SIG-M5 treated with dmso at 0.1 percent for 504 hours (cell line): ENCODE results near the gene ATL2.
"Not testable (repeated sequence)": the region's sequence is repeated elsewhere in the genome, so short reads cannot be mapped to it uniquely, and the experiment has no call there.

Experiments
- DNase-seq: peaks from one replicate; lab custom pipeline; 2025; ENCODE audit not compliant: unreplicated experiment; lab: John Stamatoyannopoulos, UW

ATL2 gene

DNA sequence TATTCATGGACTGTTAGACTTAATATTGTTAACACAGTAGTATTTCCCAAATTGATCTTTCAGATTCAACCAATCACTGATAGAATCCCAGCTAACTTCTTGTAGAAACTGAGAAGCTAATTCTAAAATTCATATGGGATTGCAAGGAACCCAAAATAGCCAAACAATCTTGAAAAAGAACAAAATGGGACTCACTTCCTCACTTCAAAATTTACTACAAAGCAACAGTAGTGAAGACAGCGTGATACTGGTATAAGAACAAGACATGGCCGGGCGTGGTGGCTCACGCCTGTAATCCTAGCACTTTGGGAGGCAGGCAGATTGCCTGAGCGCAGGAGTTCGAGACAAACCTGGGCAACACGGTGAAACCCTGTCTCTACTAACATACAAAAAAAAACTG, 46.3 kb downstream of the ATL2 start:
- no peak for DNase-seq

DNA sequence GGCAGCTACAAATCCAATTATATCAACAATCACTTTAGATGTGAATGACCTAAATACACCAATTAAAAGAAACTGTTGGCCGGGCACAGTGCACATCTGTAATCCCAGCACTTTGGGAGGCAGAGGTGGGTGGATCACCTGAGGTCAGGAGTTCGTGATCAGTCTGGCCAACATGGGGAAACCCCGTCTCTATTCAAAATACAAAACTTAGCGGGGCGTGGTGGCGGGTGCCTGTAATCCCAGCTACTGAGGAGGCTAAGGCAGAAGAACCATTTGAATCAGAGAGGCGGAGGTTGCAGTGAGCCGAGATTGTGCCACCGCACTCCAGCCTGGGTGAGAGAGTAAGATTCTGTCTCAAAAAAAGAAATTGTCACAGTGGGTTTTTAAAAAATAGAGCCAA, 49.5 kb downstream of the ATL2 start:
- no peak for DNase-seq

DNA sequence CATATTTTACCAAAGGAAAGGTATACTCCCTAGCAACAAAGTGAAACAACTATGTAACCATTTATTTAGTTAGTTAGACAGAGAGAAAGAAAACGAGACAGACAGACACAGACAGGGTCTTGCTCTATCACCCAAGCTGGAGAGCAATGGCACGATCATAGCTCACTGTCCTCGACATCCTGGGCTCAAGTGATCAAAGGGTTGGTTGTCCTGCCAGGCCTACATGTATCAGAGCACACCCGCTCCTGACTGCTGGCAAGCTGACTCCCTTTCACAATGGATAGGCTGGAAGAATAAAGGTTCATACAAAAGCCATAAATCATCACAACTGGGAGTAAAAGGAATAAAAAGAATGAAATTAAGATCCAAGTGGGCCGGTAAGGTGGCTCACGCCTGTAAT, 53.5 kb downstream of the ATL2 start:
- DNase-seq: no peak

DNA sequence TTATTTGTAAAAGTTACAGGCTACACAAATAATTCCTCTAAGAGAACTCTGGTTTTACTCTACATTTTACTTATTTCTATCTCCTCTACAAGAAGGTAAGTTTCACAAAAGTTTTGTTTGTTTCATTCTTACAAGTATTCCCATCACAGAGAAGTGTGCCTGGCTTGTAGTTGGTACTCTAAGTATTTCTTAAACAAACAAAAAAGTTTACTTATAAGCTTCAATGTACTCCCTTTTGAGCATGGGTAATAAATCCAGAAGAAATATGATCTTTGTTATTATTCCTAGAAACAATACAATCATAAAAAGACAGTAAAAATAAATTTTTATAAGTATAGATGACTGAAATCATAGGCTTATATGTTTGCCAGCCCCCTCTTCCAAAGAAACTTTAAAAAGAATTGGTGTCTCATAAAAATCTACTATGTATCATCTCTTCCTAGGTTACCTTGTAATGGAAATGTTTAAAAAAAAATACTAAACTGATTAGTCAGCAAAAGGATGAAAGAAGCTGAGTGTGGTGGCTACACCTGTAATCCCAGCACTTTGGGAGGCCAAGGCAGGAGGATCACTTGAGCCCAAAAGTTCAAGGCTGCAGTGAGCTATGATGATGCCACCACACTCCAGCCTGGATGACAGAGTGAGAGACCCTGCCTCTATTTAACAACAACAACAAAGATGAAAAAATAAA, 54.7 kb downstream of the ATL2 start:
- no peak for DNase-seq

DNA sequence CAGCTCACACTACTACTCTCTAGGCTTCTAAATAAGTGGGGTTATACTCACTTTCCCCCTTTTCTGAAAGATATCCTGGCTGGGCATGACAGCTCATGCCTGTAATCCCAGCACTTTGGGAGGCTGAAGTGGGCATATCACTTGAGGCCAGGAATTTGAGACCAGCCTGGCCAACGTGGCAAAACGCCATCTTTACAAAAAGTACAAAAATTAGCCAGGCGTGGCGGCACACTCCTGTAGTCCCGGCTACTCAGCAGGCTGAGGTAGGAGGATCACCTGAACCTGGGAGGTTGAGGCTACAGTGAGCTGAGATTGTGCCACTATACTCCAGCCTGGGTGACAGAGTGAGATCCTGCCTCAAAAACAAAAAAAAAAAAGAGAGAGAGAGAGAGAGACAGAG, 57.8 kb downstream of the ATL2 start:
- DNase-seq: not testable (repeated sequence)

DNA sequence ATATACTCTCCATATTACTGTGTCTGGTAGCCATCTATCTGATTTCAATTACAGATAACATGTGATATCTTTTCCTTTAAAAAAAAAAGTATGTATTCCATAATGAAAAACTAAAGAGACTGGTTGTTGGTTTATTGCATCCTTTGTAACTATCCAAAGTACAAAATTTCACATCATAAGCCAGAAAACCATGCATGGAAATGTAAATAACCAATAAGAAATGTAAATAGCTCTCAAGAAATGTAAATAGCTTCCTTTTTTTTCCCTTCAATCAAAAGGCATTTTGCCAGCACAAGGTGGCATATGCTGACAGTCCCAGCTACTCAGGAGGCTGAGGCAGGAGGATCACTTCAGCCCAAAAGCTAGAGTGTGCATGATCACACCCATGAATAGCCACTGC, 59.3 kb downstream of the ATL2 start:
- no peak for DNase-seq

DNA sequence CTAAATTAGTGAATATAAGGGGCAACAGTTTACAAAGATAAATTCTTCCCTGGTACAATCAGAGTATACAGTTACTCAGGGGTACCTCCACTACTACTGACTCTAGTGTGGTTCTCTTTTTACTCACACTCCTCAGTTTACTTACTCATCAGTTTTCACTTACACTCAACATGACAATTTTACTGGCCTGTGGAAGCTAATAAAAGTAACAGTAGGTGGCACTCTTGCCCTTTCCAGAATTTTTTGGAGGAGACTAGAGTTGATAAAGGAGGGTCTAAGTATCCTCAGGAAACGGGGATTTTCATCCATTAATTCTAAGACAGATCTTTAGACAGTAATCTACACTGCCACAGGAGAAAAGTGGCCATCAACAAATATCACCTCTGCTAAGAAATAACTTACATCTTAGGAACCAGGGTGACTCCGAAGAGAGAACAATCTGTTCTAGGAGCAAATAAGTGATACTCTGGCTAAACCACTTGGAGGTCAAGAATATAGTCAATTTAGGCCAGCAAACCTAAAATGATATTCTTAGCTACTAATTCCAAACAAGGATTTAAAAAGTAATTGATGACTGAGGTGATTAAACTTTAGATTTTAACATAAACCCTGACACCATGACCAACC, 61.3 kb downstream of the ATL2 start:
- peak; percentile 28 for DNase-seq

DNA sequence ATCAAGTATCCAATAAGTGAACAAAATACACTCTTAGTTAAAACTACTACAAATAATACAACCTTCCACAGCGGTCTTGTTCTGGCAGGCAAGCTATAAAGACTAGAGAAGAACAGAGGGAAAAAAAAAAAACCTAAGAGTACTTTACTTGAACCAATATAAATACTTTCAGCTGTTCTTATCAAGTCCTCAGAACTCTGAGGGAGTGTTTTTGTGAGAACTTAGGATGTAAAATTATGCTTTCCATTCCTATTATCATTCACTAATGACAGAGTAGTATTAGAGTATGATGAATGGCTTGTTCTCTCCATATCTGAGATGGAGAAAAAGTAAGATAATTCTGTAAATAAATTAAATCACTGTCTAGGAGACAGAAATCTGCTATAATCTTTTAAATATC, 68.3 kb downstream of the ATL2 start:
- no peak for DNase-seq

DNA sequence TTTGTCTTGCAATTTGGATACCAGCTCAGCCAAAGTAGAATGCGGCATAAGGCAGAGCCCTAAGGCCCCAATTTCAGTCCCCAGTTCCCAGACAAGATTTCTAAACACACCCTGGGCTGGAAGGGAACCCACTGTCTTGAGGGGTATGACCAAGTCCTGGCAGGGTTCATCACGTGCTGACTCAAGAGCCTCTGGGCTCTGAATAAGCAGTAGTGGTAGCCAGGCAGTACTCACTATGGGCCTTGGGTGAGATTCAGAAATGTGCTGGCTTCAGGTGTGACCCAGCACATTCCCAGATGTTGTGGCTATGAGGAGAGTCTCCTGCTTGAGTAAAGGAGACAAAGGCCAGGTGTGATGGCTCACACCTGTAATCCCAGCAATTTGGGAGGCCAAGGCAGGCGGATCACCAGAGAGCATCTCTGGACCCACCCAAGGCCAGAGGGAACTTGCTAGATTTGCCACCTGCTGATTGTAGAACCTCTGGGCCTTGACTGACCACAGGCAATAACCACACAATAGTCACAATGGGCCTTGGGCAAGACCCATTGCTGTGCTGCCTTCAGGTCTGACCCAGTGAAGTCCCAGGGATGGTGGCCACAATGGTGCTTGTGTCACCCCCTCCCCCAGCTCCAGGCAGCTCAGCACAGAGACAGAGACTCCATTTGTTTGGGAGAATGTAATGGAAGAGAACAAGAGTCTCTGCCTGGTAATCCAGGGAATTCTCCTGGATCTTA, 74.9 kb downstream of the ATL2 start:
- DNase-seq: no peak

DNA sequence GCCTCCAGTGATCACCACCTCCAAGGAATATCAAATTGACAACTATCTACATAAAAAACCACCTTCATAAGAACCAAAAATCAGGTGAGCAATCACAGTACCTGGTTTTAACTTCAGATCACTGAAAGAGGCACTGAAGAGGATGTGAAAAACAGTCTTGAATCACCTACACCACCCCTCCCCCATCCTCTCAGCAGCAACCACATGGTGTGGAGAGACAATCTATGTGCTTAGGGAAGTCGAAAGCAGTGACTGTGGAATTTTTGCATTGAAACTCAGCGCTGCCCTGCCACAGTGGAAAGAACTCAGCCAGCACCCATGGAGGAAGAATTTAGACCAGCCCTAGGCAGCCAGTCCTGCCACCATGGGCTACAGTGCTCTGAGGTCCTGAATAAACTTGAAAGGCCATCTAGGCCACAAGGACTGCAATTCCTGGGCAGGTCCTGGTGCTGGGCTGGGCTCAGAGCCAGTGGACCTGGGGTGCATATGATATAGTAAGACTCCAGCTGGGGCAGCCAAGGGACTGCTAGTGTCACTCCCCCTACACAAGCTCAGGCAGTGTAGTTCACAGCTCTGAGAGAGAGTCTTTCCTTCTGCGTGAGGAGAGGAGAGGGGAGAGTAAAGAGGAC, 75.6 kb downstream of the ATL2 start:
- DNase-seq: no peak

DNA sequence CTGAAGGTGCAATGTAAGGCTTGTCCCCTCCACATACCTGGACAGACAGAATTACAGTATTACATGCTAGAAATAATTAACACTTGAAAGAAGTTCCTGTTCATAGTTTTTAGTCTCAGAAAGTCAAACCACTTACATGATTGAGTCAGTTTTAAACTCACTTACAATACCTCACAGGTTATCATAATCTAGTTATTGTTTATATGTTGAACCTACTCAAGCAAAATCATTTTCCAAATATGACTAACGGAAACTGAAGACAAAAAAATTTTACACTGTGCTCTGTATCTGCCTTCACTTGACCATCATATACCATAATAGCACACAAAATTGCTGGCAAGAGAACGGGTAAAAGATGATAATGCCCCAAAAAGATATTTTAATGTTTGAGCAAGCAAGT, 78.5 kb downstream of the ATL2 start:
- no peak for DNase-seq

DNA sequence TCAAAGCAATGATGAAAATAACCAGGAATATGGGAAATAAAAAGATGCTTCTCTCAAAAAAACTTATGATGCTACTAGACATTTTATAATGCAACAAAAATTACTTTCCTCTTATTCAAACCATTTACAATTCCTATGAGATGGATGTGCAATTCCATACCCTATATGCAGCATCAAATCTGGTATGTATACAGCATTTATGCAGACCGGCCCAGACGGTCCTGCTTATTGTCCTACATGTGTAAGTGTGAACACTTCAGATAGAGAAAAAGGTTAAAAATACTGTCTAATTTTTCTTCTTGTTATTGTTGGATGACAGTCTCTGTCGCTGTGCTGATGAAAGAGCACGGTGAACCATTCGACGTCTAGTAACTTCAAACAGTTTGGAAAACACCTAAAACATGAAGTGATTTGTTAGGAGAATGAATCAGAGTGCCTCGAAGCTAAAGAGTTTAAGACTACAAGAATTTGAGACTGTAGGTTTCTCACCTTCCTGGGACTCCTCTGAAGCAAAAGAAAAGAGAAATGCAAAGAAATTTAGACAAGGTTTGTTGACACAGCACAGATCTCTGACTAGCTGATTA, 80.8 kb downstream of the ATL2 start:
- no peak for DNase-seq

DNA sequence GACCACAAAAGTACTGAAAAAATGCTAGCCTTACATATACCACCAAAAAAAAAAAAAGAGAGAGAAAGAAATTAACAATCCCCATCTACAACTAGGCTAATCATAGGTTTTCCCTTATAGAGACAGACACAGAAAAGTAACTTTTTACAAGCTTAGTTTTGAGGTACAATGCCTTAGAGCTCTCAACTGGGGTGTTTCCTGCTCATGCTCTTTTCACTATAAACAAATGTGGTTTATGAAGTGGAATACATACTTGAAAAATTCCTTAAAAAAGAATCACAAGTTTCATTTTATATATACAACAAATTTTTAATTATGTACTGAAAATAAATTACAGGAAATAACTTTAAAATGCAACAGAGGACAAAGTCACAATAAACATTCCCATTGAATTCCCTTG, 82.5 kb downstream of the ATL2 start:
- no peak for DNase-seq

DNA sequence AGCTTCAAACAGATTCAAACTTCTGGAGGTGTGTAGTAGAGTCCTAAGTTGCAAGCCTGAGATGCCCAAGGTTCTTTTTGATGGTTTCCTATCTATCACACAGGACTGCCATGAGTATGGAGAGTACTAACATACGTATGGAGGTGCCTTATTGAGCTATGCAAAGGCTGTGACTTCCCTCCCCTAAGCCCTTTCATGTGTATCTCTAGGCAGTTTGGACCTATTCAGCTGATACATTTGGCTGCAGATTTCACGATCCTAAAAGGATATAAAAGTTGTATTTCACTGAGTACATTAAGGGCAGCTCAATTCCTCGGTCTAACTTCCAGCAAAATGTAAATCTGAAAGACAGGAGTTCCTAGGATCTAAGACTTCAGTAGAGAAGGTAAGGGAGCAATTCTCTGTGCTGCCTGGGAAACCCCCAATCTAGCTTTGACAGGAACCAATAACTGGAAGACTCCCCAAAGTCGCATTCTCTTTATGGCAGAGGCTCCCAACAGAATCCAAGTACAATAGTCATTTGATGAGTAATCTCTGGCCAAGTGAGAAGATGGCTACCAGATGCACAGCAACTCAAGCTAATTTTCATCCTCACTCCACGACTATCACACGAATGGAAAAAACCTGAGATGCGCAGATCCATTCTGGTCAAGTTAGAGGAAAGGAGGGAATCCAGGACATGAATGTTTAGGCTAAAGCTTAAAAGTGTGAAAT, 83.8 kb downstream of the ATL2 start:
- no peak for DNase-seq

DNA sequence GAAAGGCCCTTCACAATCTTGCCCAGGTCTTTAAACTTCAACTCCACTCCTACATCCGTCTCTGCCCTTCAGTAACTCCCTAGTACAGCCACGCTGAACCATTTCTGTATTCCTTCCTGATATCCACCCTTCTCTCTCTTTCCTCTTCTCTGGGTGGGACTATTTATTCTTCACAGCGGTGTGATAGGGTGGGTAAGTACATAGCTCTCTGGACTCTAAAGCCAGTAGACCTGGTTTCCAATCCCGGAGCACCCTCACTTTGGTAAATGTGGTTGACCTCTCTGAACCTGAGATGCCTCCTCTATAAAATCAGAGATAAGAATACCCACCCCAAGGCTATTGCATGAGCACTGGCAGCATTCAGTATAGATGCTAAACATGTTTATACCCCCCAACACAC, 86.7 kb downstream of the ATL2 start:
- DNase-seq: no peak

DNA sequence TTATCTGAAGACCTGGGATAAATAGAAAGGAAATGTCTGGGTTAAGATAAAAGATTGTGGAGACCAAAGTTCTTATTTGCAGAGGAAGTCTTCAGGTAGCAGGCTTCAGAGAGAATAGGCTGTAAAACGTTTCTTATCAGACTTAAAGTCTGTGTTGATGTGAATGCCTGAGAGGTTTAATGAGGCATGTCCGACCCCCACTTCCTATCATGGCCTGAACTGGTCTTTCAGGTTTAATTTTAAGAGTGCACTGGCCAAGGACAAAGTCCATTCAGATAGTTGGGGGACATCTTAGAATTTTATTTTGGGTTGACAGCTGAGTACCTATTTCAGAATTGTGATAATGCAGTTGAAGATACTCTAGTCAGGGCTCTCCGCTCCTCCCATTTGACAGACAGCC, 92.1 kb downstream of the ATL2 start:
- DNase-seq: no peak

DNA sequence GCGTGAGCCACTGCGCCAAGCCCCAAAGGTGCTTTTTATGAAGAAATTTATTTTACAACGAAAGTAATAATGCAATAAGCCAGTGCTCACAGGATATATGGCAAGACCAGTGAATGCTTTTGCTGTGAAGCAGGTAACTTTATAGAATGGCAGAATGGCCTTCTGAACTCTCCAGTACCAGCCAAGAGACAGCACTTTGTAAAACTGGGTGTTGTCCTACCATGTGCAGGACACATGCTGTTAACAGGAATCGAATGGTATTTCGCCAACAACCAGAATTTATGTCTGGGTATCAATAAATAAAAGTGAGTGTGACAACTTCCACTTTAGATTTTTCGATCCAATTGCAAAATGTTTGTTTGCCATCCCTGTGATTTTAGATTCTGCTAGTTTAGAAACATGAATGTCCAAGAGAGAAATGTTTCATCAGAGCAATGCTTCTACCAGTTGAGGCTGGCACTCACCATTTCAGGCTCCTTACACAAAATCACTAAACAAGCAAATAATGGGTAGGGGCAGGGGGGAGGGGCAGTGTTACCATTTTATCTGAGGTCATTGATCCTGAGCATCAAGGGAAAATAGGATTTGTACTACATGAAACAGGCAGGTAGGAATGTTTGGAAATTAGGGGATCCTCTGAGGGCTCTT, 95.9 kb downstream of the ATL2 start:
- no peak for DNase-seq

DNA sequence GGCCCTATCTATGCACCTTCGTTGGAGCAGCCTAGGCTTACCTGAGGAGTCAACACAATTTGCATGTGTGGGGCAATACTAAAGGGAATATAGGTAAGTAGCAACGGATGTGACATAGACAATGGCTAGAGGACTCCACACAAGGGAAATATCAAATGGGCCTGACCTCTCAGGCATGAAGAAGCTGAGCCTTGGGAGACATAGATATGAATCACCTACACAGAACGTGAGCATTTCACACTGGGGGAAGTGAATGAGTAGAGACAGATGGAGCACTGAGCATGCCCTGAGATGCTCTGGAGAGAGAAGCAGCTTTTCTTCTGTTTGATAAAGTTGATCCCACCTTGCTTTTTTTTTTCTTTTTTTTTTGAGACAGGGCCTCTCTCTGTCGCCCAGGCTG, 97.9 kb downstream of the ATL2 start:
- no peak for DNase-seq

DNA sequence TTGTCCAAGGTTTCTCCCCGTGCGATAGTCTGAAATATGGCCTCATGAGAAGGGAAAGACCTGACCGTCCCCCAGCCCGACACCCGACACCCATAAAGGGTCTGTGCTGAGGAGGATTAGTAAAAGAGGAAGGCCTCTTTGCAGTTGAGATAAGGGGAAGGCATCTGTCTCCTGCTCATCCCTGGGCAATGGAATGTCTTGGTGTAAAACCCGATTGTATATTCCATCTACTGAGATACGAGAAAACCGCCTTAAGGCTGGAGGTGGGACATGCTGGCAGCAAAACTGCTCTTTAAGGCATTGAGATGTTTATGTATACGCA, 99.0 kb downstream of the ATL2 start:
- not testable (repeated sequence) for DNase-seq

DNA sequence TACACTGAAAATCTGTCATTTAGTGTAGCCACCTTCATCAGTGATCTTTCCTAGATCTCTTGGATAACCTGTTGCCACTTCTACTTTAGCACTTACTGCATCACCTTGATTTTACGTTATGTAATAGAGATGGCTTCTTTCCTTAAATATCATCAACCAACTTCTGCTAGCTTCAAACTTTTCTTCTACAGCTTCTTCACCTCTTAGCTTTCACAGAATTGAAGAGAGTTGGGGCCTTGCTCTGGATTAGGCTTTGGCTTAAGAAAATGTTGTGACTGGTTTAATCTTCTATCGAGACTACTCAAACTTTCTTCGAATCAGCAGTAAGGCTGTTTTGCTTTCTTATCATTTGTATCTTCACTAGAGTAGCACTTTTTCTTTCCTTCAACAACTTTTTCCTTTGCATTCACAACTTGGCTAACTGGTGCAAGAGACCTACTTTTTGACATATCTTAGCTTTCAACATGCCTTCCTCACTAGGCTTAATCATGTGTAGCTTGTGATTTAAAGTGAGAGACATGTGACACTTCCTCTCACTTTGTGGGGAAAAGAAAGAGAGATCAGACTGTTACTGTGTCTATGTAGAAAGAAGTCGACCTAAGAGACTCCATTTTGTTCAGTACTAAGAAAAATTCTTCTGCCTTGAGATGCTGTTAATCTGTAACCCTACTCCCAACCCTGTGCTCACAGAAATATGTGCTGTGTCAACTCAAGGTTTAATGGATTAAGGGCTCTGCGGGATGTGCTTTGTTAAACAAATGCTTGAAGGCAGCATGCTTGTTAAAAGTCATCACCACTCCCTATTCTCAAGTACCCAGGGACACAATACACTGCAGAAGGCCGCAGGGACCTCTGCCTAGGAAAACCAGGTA, 99.6 kb downstream of the ATL2 start:
- no peak for DNase-seq
